Measurements from ENCODE around the gene ABCC1. TPM values are rescaled to one million over a fixed set of nuclear protein-coding genes. Genes with fewer than 3 reads are reported as not detected.

The ABCC1 gene
- total RNA-seq, 1 experiment from 2014 or later = 56.4 TPM

GRCh38 chr16:16045879-16046278 is 96.5 kb downstream of the ABCC1 start:
- Mint-ChIP-seq H3K27ac (peak overlapping the region in 2 of 3 experiments; percentile 79 to 86; a peak in 4 of 7 replicates), H3K4me1 (peaks cover 7 to 8% of the 10 kb centered on the region in 2 experiments)
- peak; percentile 71 for DNase-seq

More at GRCh38 chr16:16045879-16046278, 96.5 kb downstream of the ABCC1 start:
- no peak overlapping the region for H3K14ac ChIP-seq (ENCODE audit: insufficient read depth, low read length)
- no peak overlapping the region for H2BK120ac ChIP-seq (ENCODE audit: low read depth, low read length, poor library complexity, severe bottlenecking)
- H3K56ac ChIP-seq (ENCODE audit: insufficient read length, low read depth, low read length) = no peak overlapping the region
- no peak overlapping the region for H3K4ac ChIP-seq (ENCODE audit: low read depth, low read length)
- Mint-ChIP-seq H3K9me3 (no peaks in the 10 kb centered on the region), H3K4me3 (no peak overlapping the region), H3K36me3 (ENCODE audit: insufficient read depth in 1 of 3, low read depth in 3 of 3) (peaks cover 37 to 82% (median 77%) of the 10 kb centered on the region in 3 experiments; a peak in 6 of 7 replicates), H3K27me3 (ENCODE audit: low read depth) (no peaks in the 10 kb centered on the region)
- H3K9ac ChIP-seq (ENCODE audit: extremely low read depth, insufficient read length, low read length) = no peak overlapping the region
- H4K8ac ChIP-seq (replicated peaks; ENCODE audit: insufficient read length, low read depth, low read length) = no peak overlapping the region
- no peaks in the 10 kb centered on the region for H3K79me1 ChIP-seq (ENCODE audit: insufficient read depth, low read depth, low read length, poor library complexity, severe bottlenecking)
- no peak overlapping the region for H3K4me2 ChIP-seq (ENCODE audit: insufficient read depth, insufficient read length, low read length)
- no peak overlapping the region for H2BK15ac ChIP-seq (ENCODE audit: low read depth, low read length)
- no peak overlapping the region for H2BK12ac ChIP-seq (ENCODE audit: insufficient read length, low read depth, low read length)
- H3K23me2 ChIP-seq (ENCODE audit: insufficient read length, low read depth, low read length, poor library complexity, severe bottlenecking) = no peaks in the 10 kb centered on the region
- H2BK20ac ChIP-seq (ENCODE audit: low read depth, low read length, poor library complexity, severe bottlenecking) = no peak overlapping the region
- no peak overlapping the region for H3T11ph ChIP-seq (ENCODE audit: low read length)
- TF ChIP-seq CTCF (conservative IDR thresholded peaks at IDR 0.05) = peak; percentile 65
- H3K18ac ChIP-seq (ENCODE audit: insufficient read length, low read depth, low read length) = no peak overlapping the region
- H3K79me2 ChIP-seq (ENCODE audit: insufficient read depth, low read length) = no peaks in the 10 kb centered on the region
- no peak overlapping the region for H2BK5ac ChIP-seq (ENCODE audit: insufficient read length, low read length)
- H4K91ac ChIP-seq (ENCODE audit: insufficient read length, low read depth, low read length) = no peak overlapping the region
- no peak overlapping the region for H4K5ac ChIP-seq (ENCODE audit: insufficient read length, low read depth, low read length)
- no peak overlapping the region for H2AFZ ChIP-seq (ENCODE audit: low read length)
- no peak overlapping the region for H3K27ac ChIP-seq (ENCODE audit: insufficient read length, low read depth, low read length)
- no peak overlapping the region for H2AK5ac ChIP-seq (ENCODE audit: insufficient read length, low read length)
- H3K23ac ChIP-seq (ENCODE audit: insufficient read length, low read depth, low read length) = no peak overlapping the region
- no peaks in the 10 kb centered on the region for H3K27me3 ChIP-seq (ENCODE audit: insufficient read depth, low read length)
- H3K9me3 ChIP-seq (ENCODE audit: control insufficient read depth, low read depth, low read length) = no peaks in the 10 kb centered on the region
- WGBS (ENCODE audit: extremely low coverage, insufficient read length, low lambda C conversion rate) = no CpG with 5 or more reads among the region's 12 CpGs
- no peaks in the 10 kb centered on the region for H4K20me1 ChIP-seq (ENCODE audit: control insufficient read depth, insufficient read depth, insufficient read length)
- peaks cover 3% of the 10 kb centered on the region; the same call in 1 of the 2 replicates for H3K4me1 ChIP-seq (ENCODE audit: insufficient read depth, low read length)
